Measurements from ENCODE around the gene RALY. TPM values are rescaled to one million over a fixed set of nuclear protein-coding genes. Genes with fewer than 3 reads are reported as not detected.

Gene RALY
- polyA plus RNA-seq, 1 donor, result 110 TPM

GRCh38 chr20:34045930-34046725 lies 52.4 kb downstream of the RALY start:
- Histone ChIP-seq H3K4me3 (ENCODE audit: low read length) (no peak overlapping the region), H3K36me3 (ENCODE audit: control insufficient read depth, insufficient read depth, low read length) (no peaks in the 10 kb centered on the region), H3K4me1 (ENCODE audit: control insufficient read depth, insufficient read depth, low read length) (peaks cover 44% of the 10 kb centered on the region), H3K9me3 (ENCODE audit: control insufficient read depth, low read depth, low read length) (no peaks in the 10 kb centered on the region), H3K27ac (ENCODE audit: low read length) (peak overlapping the region; percentile 69), H3K27me3 (ENCODE audit: control insufficient read depth, insufficient read depth, low read length) (no peaks in the 10 kb centered on the region)
- DNase-seq, result peak; percentile 53 to 81
- 0% methylated on average over 1 of the region's 5 CpGs for WGBS (ENCODE audit: insufficient coverage, low lambda C conversion rate)

- DNase-seq, result no peak
- Histone ChIP-seq H3K4me3 (ENCODE audit: low read length) (no peak overlapping the region), H3K27ac (ENCODE audit: low read length) (peak overlapping the region; percentile 69), H3K36me3 (ENCODE audit: control insufficient read depth, insufficient read depth, low read length) (no peaks in the 10 kb centered on the region), H3K9me3 (ENCODE audit: control insufficient read depth, low read depth, low read length) (no peaks in the 10 kb centered on the region), H3K4me1 (ENCODE audit: control insufficient read depth, insufficient read depth, low read length) (peaks cover 40% of the 10 kb centered on the region), H3K27me3 (ENCODE audit: control insufficient read depth, insufficient read depth, low read length) (no peaks in the 10 kb centered on the region)
- 100% methylated on average over 1 of the region's 7 CpGs for WGBS (ENCODE audit: insufficient coverage, low lambda C conversion rate)
These were observed 53.4 kb downstream of the RALY start for GRCh38 chr20:34047010-34047687.

GRCh38 chr20:34047917-34048316 lies 54.2 kb downstream of the RALY start:
- H3K27me3 ChIP-seq (ENCODE audit: control insufficient read depth, insufficient read depth, low read length), result no peaks in the 10 kb centered on the region
- no peak for DNase-seq
- 100% methylated on average over 1 of the region's 4 CpGs for WGBS (ENCODE audit: insufficient coverage, low lambda C conversion rate)

GRCh38 chr20:34049389-34049788 lies 55.7 kb downstream of the RALY start:
- Histone ChIP-seq H3K9me3 (ENCODE audit: control insufficient read depth, low read depth, low read length) (no peaks in the 10 kb centered on the region), H3K27ac (ENCODE audit: low read length) (no peak overlapping the region), H3K27me3 (ENCODE audit: control insufficient read depth, insufficient read depth, low read length) (no peaks in the 10 kb centered on the region), H3K4me3 (ENCODE audit: low read length) (no peak overlapping the region), H3K4me1 (ENCODE audit: control insufficient read depth, insufficient read depth, low read length) (peaks cover 37% of the 10 kb centered on the region), H3K36me3 (ENCODE audit: control insufficient read depth, insufficient read depth, low read length) (no peaks in the 10 kb centered on the region)
- 100% methylated on average over 1 of the region's 1 CpG for WGBS (ENCODE audit: insufficient coverage, low lambda C conversion rate)
- no peak for DNase-seq

More at GRCh38 chr20:34047917-34048316, 54.2 kb downstream of the RALY start:
- H3K4me3 ChIP-seq (ENCODE audit: low read length), result no peak overlapping the region
- no peaks in the 10 kb centered on the region for H3K9me3 ChIP-seq (ENCODE audit: control insufficient read depth, low read depth, low read length)
- H3K27ac ChIP-seq (ENCODE audit: low read length), result peak overlapping the region; percentile 69
- H3K36me3 ChIP-seq (ENCODE audit: control insufficient read depth, insufficient read depth, low read length), result no peaks in the 10 kb centered on the region
- peaks cover 40% of the 10 kb centered on the region for H3K4me1 ChIP-seq (ENCODE audit: control insufficient read depth, insufficient read depth, low read length)

- no peaks in the 10 kb centered on the region for H3K9me3 ChIP-seq (ENCODE audit: control insufficient read depth, low read depth, low read length)
- H3K4me3 ChIP-seq (ENCODE audit: low read length), result no peak overlapping the region
- H3K4me1 ChIP-seq (ENCODE audit: control insufficient read depth, insufficient read depth, low read length), result peaks cover 30% of the 10 kb centered on the region
- no peaks in the 10 kb centered on the region for H3K36me3 ChIP-seq (ENCODE audit: control insufficient read depth, insufficient read depth, low read length)
- DNase-seq, result no peak
- no CpG with 5 or more reads among the region's 4 CpGs for WGBS (ENCODE audit: insufficient coverage, low lambda C conversion rate)
- H3K27me3 ChIP-seq (ENCODE audit: control insufficient read depth, insufficient read depth, low read length), result no peaks in the 10 kb centered on the region
- no peak overlapping the region for H3K27ac ChIP-seq (ENCODE audit: low read length)
These were observed 56.4 kb downstream of the RALY start for GRCh38 chr20:34049897-34050695.

GRCh38 chr20:34052414-34052813 lies 58.7 kb downstream of the RALY start:
- Histone ChIP-seq H3K27me3 (ENCODE audit: control insufficient read depth, insufficient read depth, low read length) (no peaks in the 10 kb centered on the region), H3K9me3 (ENCODE audit: control insufficient read depth, low read depth, low read length) (no peaks in the 10 kb centered on the region), H3K4me1 (ENCODE audit: control insufficient read depth, insufficient read depth, low read length) (peaks cover 10% of the 10 kb centered on the region), H3K4me3 (ENCODE audit: low read length) (no peak overlapping the region), H3K36me3 (ENCODE audit: control insufficient read depth, insufficient read depth, low read length) (no peaks in the 10 kb centered on the region), H3K27ac (ENCODE audit: low read length) (peak overlapping the region; percentile 24)
- WGBS (ENCODE audit: insufficient coverage, low lambda C conversion rate), result no CpG with 5 or more reads among the region's 2 CpGs
- peak in 1 of 2 donors; percentile 62 for DNase-seq

GRCh38 chr20:34055290-34055689 lies 61.6 kb downstream of the RALY start:
- DNase-seq, result no peak
- H3K36me3 ChIP-seq (ENCODE audit: control insufficient read depth, insufficient read depth, low read length), result peaks cover 4% of the 10 kb centered on the region
- no peak overlapping the region for H3K4me3 ChIP-seq (ENCODE audit: low read length)
- H3K9me3 ChIP-seq (ENCODE audit: control insufficient read depth, low read depth, low read length), result no peaks in the 10 kb centered on the region
- WGBS (ENCODE audit: insufficient coverage, low lambda C conversion rate), result no CpG with 5 or more reads among the region's 1 CpG
- H3K27ac ChIP-seq (ENCODE audit: low read length), result no peak overlapping the region
- H3K27me3 ChIP-seq (ENCODE audit: control insufficient read depth, insufficient read depth, low read length), result no peaks in the 10 kb centered on the region
- H3K4me1 ChIP-seq (ENCODE audit: control insufficient read depth, insufficient read depth, low read length), result no peaks in the 10 kb centered on the region

- Histone ChIP-seq H3K4me1 (ENCODE audit: control insufficient read depth, insufficient read depth, low read length) (no peaks in the 10 kb centered on the region), H3K9me3 (ENCODE audit: control insufficient read depth, low read depth, low read length) (no peaks in the 10 kb centered on the region), H3K36me3 (ENCODE audit: control insufficient read depth, insufficient read depth, low read length) (peaks cover 6% of the 10 kb centered on the region), H3K27me3 (ENCODE audit: control insufficient read depth, insufficient read depth, low read length) (no peaks in the 10 kb centered on the region), H3K27ac (ENCODE audit: low read length) (no peak overlapping the region), H3K4me3 (ENCODE audit: low read length) (no peak overlapping the region)
- no peak for DNase-seq
- no CpG with 5 or more reads among the region's 1 CpG for WGBS (ENCODE audit: insufficient coverage, low lambda C conversion rate)
These were observed 65.1 kb downstream of the RALY start for GRCh38 chr20:34058831-34059230.

- no peaks in the 10 kb centered on the region for H3K27me3 ChIP-seq (ENCODE audit: control insufficient read depth, insufficient read depth, low read length)
- H3K4me3 ChIP-seq (ENCODE audit: low read length), result no peak overlapping the region
- DNase-seq, result no peak
- peaks cover 13% of the 10 kb centered on the region for H3K36me3 ChIP-seq (ENCODE audit: control insufficient read depth, insufficient read depth, low read length)
- no peaks in the 10 kb centered on the region for H3K4me1 ChIP-seq (ENCODE audit: control insufficient read depth, insufficient read depth, low read length)
- no peaks in the 10 kb centered on the region for H3K9me3 ChIP-seq (ENCODE audit: control insufficient read depth, low read depth, low read length)
- no peak overlapping the region for H3K27ac ChIP-seq (ENCODE audit: low read length)
- WGBS (ENCODE audit: insufficient coverage, low lambda C conversion rate), result no CpG with 5 or more reads among the region's 1 CpG
These were observed 67.3 kb downstream of the RALY start for GRCh38 chr20:34060970-34061369.

GRCh38 chr20:34061695-34062094 lies 68.0 kb downstream of the RALY start:
- DNase-seq, result no peak
- Histone ChIP-seq H3K27me3 (ENCODE audit: control insufficient read depth, insufficient read depth, low read length) (no peaks in the 10 kb centered on the region), H3K36me3 (ENCODE audit: control insufficient read depth, insufficient read depth, low read length) (peaks cover 13% of the 10 kb centered on the region), H3K4me1 (ENCODE audit: control insufficient read depth, insufficient read depth, low read length) (no peaks in the 10 kb centered on the region), H3K27ac (ENCODE audit: low read length) (no peak overlapping the region), H3K4me3 (ENCODE audit: low read length) (no peak overlapping the region), H3K9me3 (ENCODE audit: control insufficient read depth, low read depth, low read length) (no peaks in the 10 kb centered on the region)

Measured in large intestine (tissue), 3 donors.